K562 (cell line): ENCODE data around the gene AK4. TPM values are rescaled to one million over a fixed set of nuclear protein-coding genes. Genes with fewer than 3 reads are reported as not detected.

Experiments
- ATAC-seq: fragments of 200-7000 bp; cut with Tn5 transposase; 3 replicates; pipeline ENCODE4 v1.9.1; 2020; ENCODE audit warnings: moderate library complexity
- BruUV-seq: library from RNA; stranded (reverse); fragments of 400-500 nt; replicated peaks from 2 replicates; lab custom pipeline; 2021; lab: Mats Ljungman, UMichigan
- CTCF ChIA-PET: fragments of 300-600 bp; formaldehyde crosslinking; extraction: SDS; loops from one replicate; lab custom pipeline; 2021; ENCODE audit warnings: low intra/inter-chr PET ratio; lab: Yijun Ruan, JAX
- POLR2A ChIA-PET: fragments of 300-600, 350-650 bp; sonication (Branson Sonifier 250); formaldehyde crosslinking; extraction: SDS; loops from one replicate; lab custom pipeline; 2021; ENCODE audit warnings: antibody characterized with exemption, inconsistent platforms; lab: Yijun Ruan, JAX
- DNase-seq, 4 experiments: peaks; one replicate each; pipeline versions ENCODE4 v3.0.0 to v3.0.0-alpha.2; 2011 to 2018; ENCODE audit warnings: low spot score in 3 of 4, mixed read lengths in 3 of 4; ENCODE audit errors: extremely low read depth in 1 of 4
- FAIRE-seq: peaks from 2 replicates; lab custom pipeline; 2011; peaks lifted over from hg19 to GRCh38; lab: Jason Lieb, UNC
- H2AFZ ChIP-seq: 2 replicates; pipeline ENCODE4 v1.6.0; 2011; ENCODE audit warnings: low read depth, low read length, control low read depth, inconsistent platforms
- H3K27ac ChIP-seq: fragments of 200-600 bp; 3 replicates; pipeline ENCODE4 v1.8.0; 2011; ENCODE audit warnings: low read depth, mild to moderate bottlenecking, control low read depth, inconsistent platforms, low read length, moderate library complexity, mixed read lengths; ENCODE audit errors: extremely low read depth
- H3K27me3 ChIP-seq, 2 experiments: fragments of 300-600 bp in 1 of 2; 2 replicates in 1 of 2; 3 replicates in 1 of 2; pipeline versions ENCODE4 v1.6.0 to v1.8.0; 2011; ENCODE audit warnings: inconsistent platforms in 2 of 2, low read length in 2 of 2, mild to moderate bottlenecking in 1 of 2, mixed read lengths in 1 of 2, moderate library complexity in 1 of 2; ENCODE audit not compliant: control insufficient read depth in 2 of 2, insufficient read depth in 2 of 2
- H3K36me3 ChIP-seq: fragments of 300-600 bp; 3 replicates; pipeline ENCODE4 v1.8.0; 2011; ENCODE audit warnings: mild to moderate bottlenecking, low read length, inconsistent platforms; ENCODE audit not compliant: control insufficient read depth, insufficient read depth
- H3K4me1 ChIP-seq, 2 experiments: fragments of 200-600 bp in 1 of 2; replicated peaks in 1 of 2; 2 replicates in 1 of 2; 3 replicates in 1 of 2; pipeline versions ENCODE4 v1.5.1 to v1.8.0; 2011; ENCODE audit warnings: inconsistent platforms in 2 of 2, low read length in 2 of 2, mild to moderate bottlenecking in 1 of 2, mixed read lengths in 1 of 2, moderate library complexity in 1 of 2; ENCODE audit not compliant: control insufficient read depth in 2 of 2, insufficient read depth in 2 of 2
- H3K4me2 ChIP-seq: 2 replicates; pipeline ENCODE4 v1.6.1; 2011; ENCODE audit warnings: low read length, control low read depth, inconsistent platforms, mixed read lengths; ENCODE audit not compliant: insufficient read depth
- H3K4me3 ChIP-seq: fragments of 200-600 bp; sonication (generic), shearing (Covaris generic); 2 replicates; pipeline ENCODE4 v1.5.1; 2016; ENCODE audit warnings: control low read depth, inconsistent platforms
- H3K79me2 ChIP-seq: fragments of 200-600 bp; 3 replicates; pipeline ENCODE4 v1.8.0; 2011; ENCODE audit warnings: low read length, inconsistent platforms; ENCODE audit not compliant: control insufficient read depth, insufficient read depth
- H3K9ac ChIP-seq, 2 experiments: 2 replicates each; pipeline versions ENCODE4 v1.6.0 to v1.6.1; 2011; ENCODE audit warnings: low read depth in 2 of 2, low read length in 2 of 2, control low read depth in 1 of 2, inconsistent platforms in 1 of 2, mild to moderate bottlenecking in 1 of 2, mixed read lengths in 1 of 2; ENCODE audit not compliant: insufficient read depth in 1 of 2
- H3K9me1 ChIP-seq: one replicate; pipeline ENCODE4 v1.6.0; 2011; ENCODE audit warnings: inconsistent platforms, mild to moderate bottlenecking, low read length, moderate library complexity; ENCODE audit not compliant: control insufficient read depth, insufficient read depth
- H3K9me3 ChIP-seq: replicated peaks from 2 replicates; pipeline ENCODE4 v1.5.1; 2011; ENCODE audit warnings: low read depth, low read length, inconsistent platforms; ENCODE audit not compliant: control insufficient read depth, insufficient read depth
- H4K20me1 ChIP-seq: replicated peaks from 2 replicates; pipeline ENCODE4 v1.6.1; 2011; ENCODE audit warnings: low read length, inconsistent platforms, mixed read lengths; ENCODE audit not compliant: control insufficient read depth, insufficient read depth
- ARNT ChIP-seq, 2 experiments: fragments of 450-650 bp; IDR thresholded peaks; 2 replicates each; pipeline ENCODE4 v1.6.1; 2016; ENCODE audit warnings: mild to moderate bottlenecking in 1 of 2
- CEBPB ChIP-seq: fragments of 450-650 bp; IDR thresholded peaks from 2 replicates; pipeline ENCODE4 v1.6.1; 2016; ENCODE audit warnings: missing genetic modification characterization, missing compliant biosample characterization
- ETS1 ChIP-seq: conservative IDR thresholded peaks from 2 replicates; pipeline ENCODE4 v1.6.1; 2011; ENCODE audit warnings: low read depth, mild to moderate bottlenecking, low read length; ENCODE audit not compliant: control insufficient read depth
- FOXA3 ChIP-seq, 2 experiments: fragments of 450-650 bp in 1 of 2; sonication (generic) in 1 of 2; formaldehyde crosslinking; IDR thresholded peaks in 1 of 2; conservative IDR thresholded peaks in 1 of 2; 2 replicates each; pipeline versions ENCODE4 v1.4.0 to v1.8.0; 2020 to 2022; ENCODE audit warnings: mild to moderate bottlenecking in 2 of 2, missing genetic modification reagents in 1 of 2
- ID3 ChIP-seq, 2 experiments: fragments of 250-450 bp in 1 of 2; fragments of 450-650 bp in 1 of 2; sonication (Bioruptor Pico) in 1 of 2; IDR thresholded peaks; 2 replicates each; pipeline versions ENCODE4 v1.6.1 to v1.8.0; 2016 to 2021; ENCODE audit warnings: mild to moderate bottlenecking in 2 of 2, moderate library complexity in 2 of 2, missing compliant biosample characterization in 1 of 2, missing genetic modification characterization in 1 of 2
- JUN ChIP-seq, 2 experiments: sonication (generic) in 1 of 2; formaldehyde crosslinking in 1 of 2; IDR thresholded peaks; 2 replicates each; pipeline versions ENCODE4 v1.6.1 to v1.8.0; 2012 to 2022; ENCODE audit warnings: borderline replicate concordance in 2 of 2, mild to moderate bottlenecking in 2 of 2, improper control_type of control experiment in 1 of 2, low read depth in 1 of 2, low read length in 1 of 2, missing genetic modification reagents in 1 of 2
- RBFOX2 ChIP-seq: fragments of 200-400 bp; formaldehyde crosslinking; IDR thresholded peaks from 2 replicates; pipeline ENCODE4 v1.6.1; 2017; ENCODE audit warnings: low read depth, mild to moderate bottlenecking, low read length, moderate library complexity
- SFPQ ChIP-seq: fragments of 200-400 bp; formaldehyde crosslinking; IDR thresholded peaks from 2 replicates; pipeline ENCODE4 v1.6.1; 2017; ENCODE audit warnings: mild to moderate bottlenecking, low read depth, low read length, moderate library complexity
- ZNF695 ChIP-seq: fragments of 450-650 bp; formaldehyde crosslinking; IDR thresholded peaks from 2 replicates; pipeline ENCODE4 v1.4.0; 2020; ENCODE audit warnings: mild to moderate bottlenecking, moderate library complexity
- WGBS: fragments of 100-300 bp; shearing (Covaris generic); methylation state at CpG from one replicate; pipeline ENCODE4 v1.1.6; 2016; ENCODE audit warnings: low coverage, mixed read lengths; ENCODE audit not compliant: insufficient coverage; ENCODE audit errors: missing lambda C conversion rate; 5-methylcytosine and 5-hydroxymethylcytosine counted together
- in situ Hi-C: fragments of 300-500 bp; cut with MboI; formaldehyde crosslinking; loops from 4 replicates; pipeline ENCODE4 v1.15.0; 2018; ENCODE audit warnings: inconsistent platforms, mixed read lengths
- intact Hi-C: fragments of 100-400 bp; cut with micrococcal nuclease; formaldehyde crosslinking; loops from 2 replicates; pipeline ENCODE4 v1.14.2; 2022
- polyA plus RNA-seq, 8 experiments: library from polyadenylated mRNA; depleted of rRNA in 4 of 8; stranded (reverse) in 5 of 8; unstranded in 3 of 8; fragments of >200 nt; fragmentation: Nextera tagmentation in 2 of 8; fragmentation: Illumina TruSeq in 1 of 8; extraction: Ambion mirVana in 2 of 8; extraction: Trizol in 1 of 8; gene quantifications; 2 replicates each; pipeline versions ENCODE4 v1.2.1 to v1.2.3, GENCODE V29; 2011 to 2014; ENCODE audit warnings: inconsistent platforms in 1 of 8, missing spikeins in 1 of 8
- total RNA-seq, 7 experiments: library from RNA; depleted of rRNA in 6 of 7; stranded (reverse); fragments of >200 nt in 6 of 7; fragmentation: Illumina TruSeq in 2 of 7; extraction: Trizol in 2 of 7; gene quantifications; 2 replicates each; pipeline versions ENCODE4 v1.2.1 to v1.2.3, GENCODE V29; 2011 to 2021; ENCODE audit warnings: low replicate concordance in 1 of 7

AK4 gene
- total and polyA plus RNA-seq, 9 of the 15 experiments (the other 6 are each of a cell fraction or from before 2014, with no cell fraction given), result 10.4 to 96.6 (median 21.5) TPM

- Histone ChIP-seq H3K27me3 (no peaks in the 10 kb centered on the region), H3K36me3 (peaks cover 8% of the 10 kb centered on the region; the same call in 2 of the 3 replicates), H3K27ac (no peak overlapping the region), H3K9ac (no peak overlapping the region), H3K9me3 (no peaks in the 10 kb centered on the region), H3K4me3 (no peak overlapping the region), H3K4me1 (peaks cover 0 to 6% of the 10 kb centered on the region in 2 experiments; a peak in 1 of 5 replicates)
- peak; percentile 37 for FAIRE-seq
- in situ Hi-C loops, result no loop called here
- BruUV-seq, result no TSS peak
- ATAC-seq, result no peak
- 18% methylated on average over 1 of the region's 1 CpG for WGBS
- CTCF ChIA-PET, result interaction anchor here (0.6 kb wide), 1 partner anchor 14 kb away, joined by 3 read pairs; no protein-coding TSS in a partner anchor
- TF ChIP-seq FOXA3 (CRISPR knock-in tag; conservative IDR thresholded peaks at IDR 0.05 in 1 of 2, IDR thresholded peaks at IDR 0.05 in 1 of 2) (no peak), CEBPB (tag) (0 out of 2 replicates have a peak, but pooled peaks have one; percentile 8)
- TF ChIP-seq, all 486 proteins: peak for 1
- intact Hi-C loops, result no loop called here
- H2AFZ ChIP-seq, result no peak overlapping the region
- no peaks in the 10 kb centered on the region for H4K20me1 ChIP-seq
- no peak for DNase-seq
- H3K79me2 ChIP-seq, result no peaks in the 10 kb centered on the region
- H3K9me1 ChIP-seq, result no peaks in the 10 kb centered on the region
- POLR2A ChIA-PET, result interaction anchor here (1.5 kb wide), 1 partner anchor 15 kb away, joined by 5 read pairs; no protein-coding TSS in a partner anchor
- no peak overlapping the region for H3K4me2 ChIP-seq
Observed at GRCh38 chr1:65198096-65198495, 50.1 kb downstream of the AK4 start.

- 68% methylated on average over 2 of the region's 2 CpGs for WGBS
- H4K20me1 ChIP-seq, result no peaks in the 10 kb centered on the region
- no peaks in the 10 kb centered on the region for H3K79me2 ChIP-seq
- peaks cover 2% of the 10 kb centered on the region; the same call in 1 of the 3 replicates for H3K36me3 ChIP-seq
- H3K4me1 ChIP-seq, result peaks cover 0 to 6% of the 10 kb centered on the region in 2 experiments; a peak in 1 of 5 replicates
- H3K9me1 ChIP-seq, result no peaks in the 10 kb centered on the region
- ChIA-PET POLR2A (no interaction called here), CTCF (no interaction called here)
- no TSS peak for BruUV-seq
- no peak overlapping the region for H3K4me3 ChIP-seq
- FAIRE-seq (no peak), DNase-seq (no peak), ATAC-seq (no peak)
- no peak overlapping the region for H3K9ac ChIP-seq
- H2AFZ ChIP-seq, result no peak overlapping the region
- H3K27me3 ChIP-seq, result no peaks in the 10 kb centered on the region
- H3K9me3 ChIP-seq, result no peaks in the 10 kb centered on the region
- intact Hi-C loops (no loop called here), in situ Hi-C loops (loop anchor here (25.0 kb wide), 1 partner anchor 737 kb away; no protein-coding TSS in a partner anchor)
- H3K4me2 ChIP-seq, result no peak overlapping the region
- no peak overlapping the region for H3K27ac ChIP-seq
- TF ChIP-seq JUN (IDR thresholded peaks at IDR 0.05; ENCODE audit: borderline replicate concordance, low read depth, low read length) (no peak), JUN (CRISPR knock-in tag; IDR thresholded peaks at IDR 0.05; ENCODE audit: borderline replicate concordance) (no peak), ZNF695 (CRISPR knock-in tag) (no peak), ARNT (IDR thresholded peaks at IDR 0.05) (no peak), ID3 (CRISPR knock-in tag; IDR thresholded peaks at IDR 0.05) (no peak), ID3 (tag; IDR thresholded peaks at IDR 0.05) (no peak), RBFOX2 (no peak), ETS1 (no peak), SFPQ (no peak)
Observed at GRCh38 chr1:65200411-65200810, 52.4 kb downstream of the AK4 start.
